Nucleus accumbens (tissue), 56 donors: ENCODE results near the gene PYROXD2.
"Not testable (repeated sequence)": the region's sequence is repeated elsewhere in the genome, so short reads cannot be mapped to it uniquely, and the experiment has no call there.

ENCODE experiments used
- DNase-seq, 56 donors: peaks; one replicate each; lab custom pipeline; 2025; lab: John Stamatoyannopoulos, UW

Gene PYROXD2

DNA sequence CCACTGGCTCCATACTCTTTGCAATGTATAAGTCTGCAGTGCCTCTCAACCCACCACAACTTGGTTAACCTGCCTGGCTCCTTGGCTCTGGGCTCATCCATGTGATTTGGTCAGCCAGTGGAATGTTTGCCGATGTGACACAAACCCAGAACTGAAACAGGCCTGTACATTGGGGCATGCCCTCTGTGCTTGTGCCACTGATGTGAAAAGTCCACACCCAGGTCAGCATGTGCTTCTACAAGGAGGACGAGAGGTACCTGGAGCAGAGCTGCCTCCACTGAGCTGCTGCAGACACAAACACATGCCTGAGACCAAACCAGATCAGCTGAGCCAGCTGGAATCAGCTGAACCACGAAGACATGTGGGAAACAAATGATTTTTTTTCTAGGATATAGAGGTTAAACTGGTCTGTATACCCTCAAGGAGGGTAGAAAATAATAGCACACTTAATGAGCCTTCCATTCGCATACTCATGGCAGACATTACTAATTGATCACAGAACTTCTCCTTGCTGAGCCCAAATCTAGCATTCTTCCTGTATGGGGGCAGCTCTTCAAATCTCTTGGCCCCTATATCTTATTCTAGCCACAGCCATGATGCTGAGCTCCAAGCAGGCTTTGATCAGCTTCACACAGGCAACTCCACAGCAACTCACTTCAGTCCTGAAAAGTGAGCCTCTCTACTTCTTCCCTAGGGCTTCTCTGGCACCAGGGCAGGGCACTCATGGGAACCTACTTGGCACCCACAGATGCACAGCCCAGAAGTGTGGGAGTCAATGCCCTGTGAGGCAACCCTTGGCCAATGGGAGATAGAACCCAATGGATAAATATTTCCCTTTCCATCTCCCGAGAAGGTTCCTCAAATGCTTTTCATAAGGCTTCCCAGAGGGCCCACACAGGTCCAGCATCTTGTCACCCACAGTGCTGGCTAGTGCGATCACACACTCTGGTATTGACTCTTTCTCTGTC is 18.6 kb downstream of the PYROXD2 start:
- no peak for DNase-seq

DNA sequence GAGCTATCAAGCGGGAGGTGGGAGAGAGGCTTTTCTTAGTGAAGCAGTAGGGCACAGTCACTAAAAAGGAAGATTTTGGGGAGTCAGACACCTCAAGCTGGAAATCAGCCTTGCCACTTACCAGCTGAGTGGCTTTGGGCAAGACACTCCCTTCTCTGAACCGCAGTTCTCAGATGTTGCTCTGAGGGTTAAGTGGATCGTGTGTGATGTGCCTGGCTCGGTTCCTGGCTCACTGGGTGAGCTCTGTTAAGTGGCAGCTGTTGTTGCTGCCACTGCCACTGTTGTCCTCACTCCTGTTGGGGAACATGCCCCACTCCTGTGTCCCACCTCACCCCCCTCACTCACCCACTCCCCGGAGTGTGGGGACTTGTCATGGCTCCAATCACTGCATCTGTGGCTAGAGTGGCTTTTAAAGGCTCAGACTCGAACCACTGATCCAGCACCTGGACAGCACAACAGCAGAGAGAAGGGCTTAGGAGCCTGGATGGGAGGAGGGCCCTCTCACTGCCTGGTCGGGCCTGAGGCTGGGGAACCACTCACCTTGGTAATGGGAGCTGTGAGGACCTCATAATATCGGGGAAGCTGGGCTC is 20.0 kb downstream of the PYROXD2 start:
- no peak for DNase-seq

DNA sequence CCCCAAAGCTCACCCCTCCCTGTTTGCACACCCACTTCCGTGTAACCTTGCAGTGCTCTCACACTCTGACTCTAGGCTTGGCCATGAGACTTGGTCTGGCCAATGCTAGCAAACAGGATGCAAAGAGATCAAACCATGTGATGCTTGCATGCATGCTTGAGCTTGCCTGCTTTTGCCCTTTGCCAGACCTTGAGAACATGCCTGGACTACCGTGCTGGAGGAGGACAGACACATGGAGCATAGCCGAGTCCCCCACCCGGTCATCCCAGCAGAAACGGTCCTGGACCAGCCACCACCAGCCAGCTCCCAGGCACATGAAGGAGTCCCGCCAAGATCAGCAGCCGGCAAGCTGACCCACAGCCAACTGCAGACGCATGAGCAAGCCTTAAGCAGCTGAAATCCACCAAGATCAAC is 23.4 kb downstream of the PYROXD2 start:
- peak in 32 of 56 donors; percentile 2 to 61 (median 20) for DNase-seq

DNA sequence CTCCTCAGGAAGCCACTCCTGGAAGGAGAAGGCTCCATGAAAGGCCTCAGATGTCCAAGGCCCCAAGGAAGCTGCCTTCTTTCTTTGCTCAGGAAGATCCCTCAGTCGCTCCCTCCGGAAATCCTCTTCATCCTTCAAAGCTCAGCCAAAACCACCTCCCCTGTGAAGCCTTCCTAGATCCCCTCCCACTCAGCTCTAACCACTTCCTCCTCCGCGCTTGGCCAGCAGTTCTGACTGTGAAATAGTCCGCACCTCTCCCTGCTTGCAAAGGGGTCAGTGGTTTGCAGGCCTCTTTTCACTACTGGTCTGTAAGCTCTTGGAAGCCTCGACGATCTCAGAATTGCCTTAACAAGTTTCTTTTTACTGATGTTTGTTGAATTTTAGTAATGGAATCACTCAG is 23.9 kb downstream of the PYROXD2 start:
- DNase-seq: no peak

DNA sequence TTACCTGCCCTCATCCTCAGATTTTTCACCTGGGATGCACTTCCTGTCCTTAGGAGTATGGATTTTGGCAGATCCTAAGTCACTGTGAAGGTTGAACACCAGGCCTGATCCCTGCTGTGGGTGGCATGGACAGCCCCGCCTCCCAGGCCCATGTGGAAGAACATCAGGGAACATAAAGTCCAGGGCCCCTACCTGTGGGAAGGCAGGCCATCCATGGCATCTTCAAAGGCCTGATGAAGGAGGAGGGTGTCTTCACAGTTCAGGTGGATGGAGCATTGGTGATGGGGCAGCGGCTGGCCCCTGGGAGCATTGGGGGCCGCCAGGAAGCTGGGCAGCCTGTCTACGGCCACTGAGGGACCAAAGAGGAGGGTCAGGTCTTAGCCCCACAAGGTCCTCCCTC is 24.6 kb downstream of the PYROXD2 start:
- no peak for DNase-seq

DNA sequence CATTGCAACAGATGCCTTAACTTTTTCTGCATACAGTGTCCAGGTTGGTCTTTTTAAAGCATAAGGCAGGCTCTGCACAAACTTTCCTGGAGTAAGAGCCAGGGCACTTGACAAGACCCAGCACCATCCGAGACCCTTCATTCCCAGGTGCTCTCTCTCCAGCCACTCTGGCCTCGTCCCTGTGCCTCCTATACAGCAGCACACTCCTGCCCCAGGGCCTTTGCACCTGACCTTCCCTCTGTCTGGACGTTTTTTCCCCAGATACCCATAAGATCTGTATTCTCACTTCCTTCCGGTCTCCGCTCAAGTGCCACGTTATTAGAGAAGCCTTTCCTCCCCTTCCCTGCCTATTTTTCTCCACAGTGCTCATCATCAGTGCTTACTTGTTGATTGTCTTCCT is 25.6 kb downstream of the PYROXD2 start:
- no peak for DNase-seq

DNA sequence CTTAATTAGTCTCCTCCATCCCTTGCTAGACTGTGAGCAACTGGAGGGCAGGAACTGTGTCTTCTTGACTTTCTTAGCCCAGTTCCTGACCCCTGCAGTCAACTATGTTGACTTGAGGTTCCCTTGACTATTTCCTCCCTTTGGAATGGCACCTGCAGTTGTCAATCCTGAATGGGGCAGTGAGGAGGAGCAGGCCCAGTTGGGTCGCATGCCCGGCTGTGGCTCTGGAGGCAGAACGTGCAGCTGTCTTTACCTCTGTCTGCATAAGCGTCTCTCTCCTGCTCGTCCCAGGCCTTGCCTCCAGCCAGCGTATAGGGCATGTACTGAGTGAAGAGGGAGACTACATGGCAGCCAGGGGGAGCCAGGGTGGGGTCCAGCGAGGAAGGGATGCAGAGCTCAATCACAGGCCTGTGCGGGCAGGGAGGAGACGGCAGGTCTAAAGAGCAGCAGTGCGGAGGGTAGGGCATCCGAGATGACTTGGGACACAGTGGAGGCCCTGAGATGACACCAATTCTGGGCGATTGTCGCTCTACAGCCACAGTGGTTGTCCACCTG is 26.8 kb downstream of the PYROXD2 start:
- DNase-seq: no peak

DNA sequence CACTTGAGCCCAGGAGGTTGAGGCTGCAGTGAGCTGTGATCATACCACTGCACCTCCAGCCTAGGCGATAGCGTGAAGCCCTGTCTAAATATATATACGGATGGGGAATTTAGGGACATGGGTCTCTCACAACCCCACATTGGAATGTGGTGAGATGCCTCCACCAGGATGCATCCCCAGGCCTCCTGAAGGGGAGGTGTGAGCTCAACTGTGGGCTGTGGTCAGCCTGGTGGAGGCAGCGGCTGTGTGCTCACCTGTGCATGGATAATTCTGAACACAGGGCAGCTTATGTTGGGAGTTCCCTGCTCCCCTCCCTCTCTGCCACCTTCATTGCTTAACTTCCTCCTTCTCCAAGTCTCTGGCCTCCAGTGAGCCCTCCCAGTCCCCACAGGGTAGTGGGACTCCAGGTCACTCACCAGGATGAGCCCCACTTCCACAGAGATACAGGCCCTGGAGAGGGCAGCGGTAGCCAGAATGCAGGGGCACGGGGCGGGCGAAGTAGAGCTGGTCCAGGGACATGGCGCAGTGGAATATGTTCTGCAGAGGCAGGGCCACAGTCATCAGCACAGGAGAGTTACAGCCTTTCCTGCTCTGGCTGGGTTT is 30.4 kb downstream of the PYROXD2 start:
- no peak for DNase-seq

DNA sequence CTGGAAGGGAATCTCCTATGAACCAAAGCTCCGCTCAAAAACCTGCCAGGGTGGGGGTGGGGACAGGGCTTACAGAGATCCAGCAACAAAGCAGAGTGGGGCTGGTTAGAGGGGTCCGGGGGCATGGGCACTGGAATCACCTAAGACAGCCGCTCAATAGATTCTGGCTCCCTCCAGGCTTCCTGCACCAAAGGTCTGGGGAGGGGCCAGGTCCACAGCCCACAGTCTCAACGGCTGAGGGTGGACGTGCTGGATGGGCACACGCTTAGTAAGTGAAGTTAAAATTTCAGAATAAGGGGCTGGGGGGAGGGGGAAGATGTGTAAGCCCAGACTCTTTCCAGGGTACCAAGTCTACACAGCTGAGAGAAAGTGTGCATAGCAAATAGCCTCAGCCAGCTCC is 31.1 kb downstream of the PYROXD2 start:
- DNase-seq: no peak

DNA sequence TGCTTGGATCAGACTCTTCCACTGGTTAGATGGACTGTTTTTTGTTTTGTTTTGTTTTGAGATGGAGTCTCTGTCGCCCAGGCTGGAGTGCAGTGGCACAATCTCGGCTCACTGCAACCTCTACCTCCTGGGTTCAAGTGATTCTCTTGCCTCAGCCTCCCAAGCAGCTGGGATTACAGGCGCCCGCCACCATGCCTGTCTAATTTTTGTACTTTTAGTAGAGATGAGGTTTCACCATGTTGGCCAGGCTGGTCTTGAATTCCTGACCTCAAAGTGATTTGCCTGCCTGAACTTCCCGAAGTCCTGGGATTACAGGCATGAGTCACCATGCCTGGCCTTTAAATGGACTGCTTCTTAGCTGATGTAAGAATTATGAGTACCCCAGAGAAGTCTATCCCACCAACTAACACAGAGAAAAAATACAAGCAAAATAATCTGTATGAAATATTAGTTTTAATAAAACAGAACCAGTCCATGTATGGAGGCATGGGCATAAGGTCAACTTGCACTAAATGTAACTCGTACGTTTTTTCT is 31.8 kb downstream of the PYROXD2 start:
- not testable (repeated sequence) for DNase-seq

DNA sequence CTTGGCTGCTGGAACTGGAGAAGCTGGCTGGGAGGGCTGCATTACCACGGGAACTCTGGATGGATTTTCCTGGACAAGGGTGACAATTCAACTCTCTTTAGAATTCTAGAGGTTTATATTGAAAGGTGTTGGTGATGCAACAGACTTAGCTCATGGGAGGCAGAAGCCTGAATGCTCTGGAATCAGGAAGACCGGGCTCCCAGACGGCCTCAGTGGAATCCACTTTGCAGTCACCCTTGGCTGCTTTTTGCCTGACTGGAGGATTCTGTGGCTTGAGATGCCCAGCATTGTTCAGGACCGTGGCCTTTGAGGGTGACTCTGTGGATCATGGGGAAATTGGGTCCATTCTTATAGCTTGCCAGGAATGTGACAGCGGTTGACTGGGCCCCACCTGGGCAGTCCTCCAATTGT is 32.3 kb downstream of the PYROXD2 start:
- no peak for DNase-seq

DNA sequence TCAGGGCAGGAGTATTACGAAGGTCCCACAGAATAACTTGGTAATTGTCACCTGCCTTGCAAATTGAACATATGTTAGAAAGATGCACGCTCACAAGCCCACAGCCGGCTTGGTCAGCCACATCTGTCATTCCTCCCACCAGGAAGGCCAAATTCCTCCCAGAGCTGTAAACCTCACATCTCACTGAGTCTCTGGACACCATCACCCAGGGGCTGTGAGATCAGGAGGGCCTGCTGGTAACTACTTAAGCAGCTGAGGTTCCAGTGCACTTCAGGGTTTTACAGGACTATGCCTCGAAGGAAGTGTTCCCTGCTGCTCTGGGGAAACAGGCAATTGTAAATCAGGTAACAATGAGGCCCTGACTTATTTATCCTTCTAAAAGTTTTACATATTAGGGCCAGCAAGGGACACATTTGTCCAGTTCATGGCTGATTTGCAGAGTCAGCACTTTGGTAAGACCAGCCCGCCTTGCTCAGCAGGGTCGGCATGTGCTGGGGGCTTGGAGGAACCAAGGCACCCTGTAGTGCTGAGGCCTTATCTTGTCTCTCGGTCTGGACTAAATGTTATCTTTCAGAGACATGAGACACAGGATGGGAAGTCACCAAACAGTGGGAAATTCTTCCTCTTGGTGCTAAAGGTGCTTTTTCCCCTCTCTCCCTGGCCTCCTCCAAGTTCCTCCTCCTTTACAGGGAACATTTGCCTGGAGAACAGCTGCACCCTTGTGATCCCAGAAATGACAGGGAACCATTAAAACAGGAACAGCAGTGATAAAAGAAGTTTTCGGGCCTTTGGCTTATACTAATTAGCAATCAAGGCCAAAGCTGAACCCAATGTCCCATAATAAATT is 34.3 kb downstream of the PYROXD2 start:
- DNase-seq: no peak

DNA sequence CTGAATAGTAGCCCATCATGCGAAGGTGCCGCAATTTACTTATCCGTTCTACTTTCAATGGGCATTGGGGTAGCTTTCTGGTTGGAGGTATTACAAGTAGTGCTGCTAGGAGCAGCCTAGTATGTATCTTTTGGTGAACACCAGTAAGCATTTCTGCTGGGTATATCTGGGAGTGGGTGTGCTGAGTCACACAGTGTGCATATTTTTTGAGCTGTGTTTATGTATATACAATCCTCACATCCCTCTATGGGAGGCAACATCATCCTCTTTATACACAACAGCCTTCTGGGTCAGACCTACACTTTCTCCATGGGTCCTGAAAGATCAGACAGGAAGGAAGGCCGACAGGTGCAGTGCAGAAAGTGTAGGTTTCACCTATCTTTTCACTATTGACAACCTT is 36.3 kb downstream of the PYROXD2 start:
- no peak for DNase-seq

DNA sequence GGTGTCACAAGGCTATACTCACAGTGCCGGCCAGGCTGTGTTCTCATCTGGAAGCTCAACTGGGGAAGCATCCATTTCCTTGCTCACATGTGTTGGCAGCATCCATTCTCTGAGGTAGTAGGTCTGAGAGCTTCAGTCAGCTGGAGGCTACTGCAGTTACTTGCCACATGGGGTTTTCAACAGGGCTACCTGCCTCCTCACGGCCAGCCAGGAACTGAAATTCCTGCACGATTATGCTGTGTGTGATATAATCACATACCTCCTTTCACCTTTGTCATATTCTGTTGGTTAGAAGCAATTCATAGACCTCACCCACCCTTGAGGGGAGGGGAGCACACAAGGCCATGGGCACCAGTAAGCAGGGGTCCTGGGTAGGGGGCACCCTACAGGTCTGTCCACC is 37.4 kb downstream of the PYROXD2 start:
- no peak for DNase-seq

DNA sequence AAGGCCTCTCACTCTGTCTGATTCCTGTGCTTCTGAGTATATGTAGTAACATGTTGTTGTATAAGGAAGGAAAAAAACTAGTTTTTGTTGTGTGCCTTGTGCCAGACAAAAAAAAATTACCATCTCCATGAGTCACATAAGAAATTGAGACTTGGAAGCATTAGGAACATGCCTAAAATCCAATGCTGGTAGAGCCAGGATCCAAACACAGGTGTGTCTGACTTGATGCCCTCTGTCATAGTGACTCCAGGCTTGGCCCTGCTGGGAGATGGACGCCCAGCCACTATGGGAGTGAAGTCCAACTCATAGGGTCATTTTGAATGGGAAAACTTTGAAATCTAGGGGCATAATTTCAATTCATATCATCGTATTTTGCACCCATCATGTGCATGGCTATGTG is 38.0 kb downstream of the PYROXD2 start:
- no peak for DNase-seq

DNA sequence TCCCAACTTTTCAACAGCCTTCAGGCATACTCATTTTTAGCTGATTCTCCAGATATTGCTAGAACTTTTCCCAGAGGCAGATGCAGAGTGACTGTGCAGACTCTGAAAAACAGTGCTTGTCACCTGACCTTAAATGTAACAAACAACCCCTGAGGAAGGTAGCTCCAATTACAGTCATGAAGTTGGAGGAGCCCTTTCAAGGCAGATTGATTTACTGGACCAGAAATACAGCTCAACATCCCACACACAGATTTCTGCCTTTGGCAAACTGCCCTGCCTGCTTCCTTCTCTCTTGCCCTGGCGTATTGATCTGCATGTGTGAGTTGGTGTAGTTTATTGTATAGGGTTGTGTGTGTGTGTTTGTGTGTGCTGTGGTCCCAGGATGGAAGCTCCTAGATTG is 38.5 kb downstream of the PYROXD2 start:
- DNase-seq: no peak

DNA sequence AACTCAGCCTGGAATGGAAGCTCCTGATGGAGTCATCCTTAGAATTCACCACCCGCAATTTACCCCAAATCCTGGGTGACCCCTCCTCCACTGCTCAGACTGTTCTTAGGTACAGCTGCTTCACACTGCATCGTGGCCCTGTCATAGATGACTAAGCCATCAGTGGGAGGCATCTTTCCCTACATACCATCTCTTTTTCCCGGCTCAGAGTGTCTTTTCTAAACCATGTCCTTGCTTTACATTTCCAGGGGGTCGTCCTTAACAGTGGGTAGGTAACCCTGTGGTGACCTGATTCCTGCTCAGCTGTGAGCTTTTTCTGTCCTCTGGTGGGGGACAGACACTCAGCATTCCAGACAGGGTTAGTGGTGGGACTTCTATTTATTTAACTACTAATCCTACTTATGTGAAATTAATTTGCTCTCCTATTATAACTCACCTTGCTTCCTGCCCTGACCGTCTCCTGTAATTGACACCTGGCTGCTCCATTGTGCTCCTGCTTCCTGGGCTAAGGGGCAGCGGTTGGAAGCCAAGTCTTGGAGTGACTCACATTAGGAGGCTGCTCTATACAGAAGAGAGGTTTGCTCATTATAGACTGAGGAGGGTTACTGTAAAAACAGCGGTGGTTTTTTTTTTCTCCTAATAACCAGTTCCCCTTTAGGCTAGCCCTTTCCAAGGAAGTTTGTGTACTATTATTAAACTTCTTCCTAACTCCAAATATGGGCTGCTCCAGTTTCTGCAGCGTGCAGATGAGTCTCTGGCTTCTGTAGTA is 40.6 kb downstream of the PYROXD2 start:
- peak in 5 of 56 donors; percentile 1 to 42 (median 6) for DNase-seq

DNA sequence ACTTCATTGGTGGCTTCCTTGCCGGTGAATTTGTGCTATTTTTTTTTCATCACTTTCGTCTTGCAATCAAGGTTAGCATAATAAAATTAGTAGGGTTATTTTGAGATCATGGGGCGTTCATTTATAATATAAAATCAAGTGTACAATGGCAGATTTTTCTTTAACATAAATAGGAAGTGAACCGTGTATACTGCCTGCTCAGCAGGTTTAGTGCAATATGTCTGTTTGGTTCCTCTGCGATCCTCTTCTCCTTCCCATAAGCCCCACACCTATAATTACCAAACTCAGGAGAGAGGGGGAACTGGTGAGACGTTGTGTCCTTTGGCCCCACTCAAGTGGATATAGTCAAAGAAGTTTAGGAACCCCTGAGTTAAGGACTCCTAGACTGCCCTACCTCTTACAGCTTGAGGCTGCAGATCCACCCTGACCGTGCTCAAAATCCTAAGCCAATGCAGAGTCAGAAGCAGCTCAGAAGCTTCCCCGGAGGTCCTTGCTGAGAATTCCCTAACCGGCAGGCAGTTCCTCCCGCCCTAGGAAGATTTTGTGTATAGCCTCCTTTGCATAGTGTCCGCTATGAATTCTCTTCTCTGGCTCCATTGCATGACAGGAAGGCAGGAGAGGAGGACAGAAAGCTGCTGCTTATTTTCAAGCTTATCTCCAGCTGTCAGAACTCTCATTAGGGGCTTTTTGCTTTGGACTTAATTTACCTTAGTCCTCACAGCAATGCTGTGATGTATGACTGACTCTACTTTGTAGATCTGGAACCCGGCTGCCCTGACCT is 41.5 kb downstream of the PYROXD2 start:
- DNase-seq: no peak
